Camera-type eye (tissue), 1 donor: ENCODE results near the gene ADCY10. TPM values are rescaled to one million over a fixed set of nuclear protein-coding genes. Genes with fewer than 3 reads are reported as not detected.

ENCODE experiments used
- total RNA-seq: library from RNA; depleted of rRNA; stranded (reverse); fragments of >200 nt; gene quantifications from one replicate; pipeline ENCODE4 v1.2.3, GENCODE V29; 2014

Gene ADCY10
- total RNA-seq = 0.49 TPM

DNA sequence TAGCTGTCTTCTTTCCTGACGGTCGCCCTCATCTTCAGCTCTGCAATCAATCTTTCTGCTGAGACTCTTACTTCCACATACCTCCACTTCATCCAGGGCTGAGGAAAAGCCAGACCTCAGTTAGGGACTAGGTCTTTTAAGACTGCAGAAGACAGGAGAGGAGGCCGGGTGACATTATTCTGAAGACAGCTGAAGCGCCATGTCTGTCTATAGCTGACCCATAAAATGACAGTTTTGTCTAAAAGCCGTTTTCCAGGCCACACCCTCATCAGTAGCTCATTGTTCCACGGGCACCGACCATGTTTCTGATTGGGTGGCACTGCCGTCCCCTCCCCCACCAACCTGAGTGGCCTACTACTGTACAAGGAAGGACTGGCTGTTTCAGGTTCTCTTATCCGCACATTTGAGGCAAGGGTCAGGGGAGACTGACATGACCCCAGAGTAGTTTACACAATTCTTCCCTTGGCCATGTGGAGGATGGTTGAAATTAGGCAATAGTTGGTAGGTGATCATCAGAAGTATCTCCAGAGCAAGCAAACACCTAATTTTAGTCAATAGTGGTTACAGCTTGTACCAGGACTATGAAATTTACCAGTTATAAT is at the start of gene ADCY10:
Gene ADCY10, minus strand, starts transcription at position 240 of the 602 bp plus-strand sequence. CDS start 8,994 bp downstream, outside the sequence.

DNA sequence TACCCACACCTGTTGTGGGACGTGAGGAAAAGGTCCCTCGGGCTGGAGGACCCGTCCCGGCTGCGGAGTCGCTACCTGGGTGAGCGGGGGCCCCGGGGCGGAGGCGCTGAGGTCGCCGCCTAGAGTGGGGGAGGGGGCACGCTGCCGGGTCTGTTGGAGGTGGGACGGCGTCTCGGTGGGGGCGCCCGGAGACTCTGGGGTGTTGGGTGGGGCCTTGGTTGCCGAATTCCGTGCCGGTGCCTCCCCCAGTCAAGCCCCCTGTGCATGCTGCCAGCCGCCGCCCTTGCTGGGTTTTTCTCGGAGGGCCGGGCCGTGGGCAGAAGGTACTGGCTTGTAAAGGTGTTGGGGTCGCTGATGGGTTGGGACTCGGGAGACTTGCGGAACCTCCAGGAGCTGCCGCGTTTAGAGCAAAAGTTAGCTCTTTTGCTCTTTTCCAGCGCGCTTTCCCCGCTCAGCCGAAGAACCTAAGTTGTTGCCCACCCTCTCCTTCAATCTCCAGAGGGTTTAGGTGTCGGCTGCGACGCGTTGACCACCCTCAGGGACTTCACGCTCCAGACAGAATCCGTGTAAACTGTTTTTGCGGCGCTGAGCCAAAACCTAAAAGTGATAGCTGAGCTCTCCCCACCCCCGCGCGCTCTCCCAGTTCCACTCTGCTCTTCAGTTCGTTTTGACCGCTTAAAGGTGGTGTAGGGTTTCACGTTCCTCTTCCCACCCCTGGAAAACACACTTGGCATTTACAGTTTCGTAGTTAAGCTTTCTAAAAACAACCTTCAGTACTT is 23.2 kb upstream of the ADCY10 start, which contains the start of gene MPC2:
Gene MPC2, minus strand, starts transcription at position 143 of the 779 bp plus-strand sequence. CDS start 1,231 bp downstream, outside the sequence.

DNA sequence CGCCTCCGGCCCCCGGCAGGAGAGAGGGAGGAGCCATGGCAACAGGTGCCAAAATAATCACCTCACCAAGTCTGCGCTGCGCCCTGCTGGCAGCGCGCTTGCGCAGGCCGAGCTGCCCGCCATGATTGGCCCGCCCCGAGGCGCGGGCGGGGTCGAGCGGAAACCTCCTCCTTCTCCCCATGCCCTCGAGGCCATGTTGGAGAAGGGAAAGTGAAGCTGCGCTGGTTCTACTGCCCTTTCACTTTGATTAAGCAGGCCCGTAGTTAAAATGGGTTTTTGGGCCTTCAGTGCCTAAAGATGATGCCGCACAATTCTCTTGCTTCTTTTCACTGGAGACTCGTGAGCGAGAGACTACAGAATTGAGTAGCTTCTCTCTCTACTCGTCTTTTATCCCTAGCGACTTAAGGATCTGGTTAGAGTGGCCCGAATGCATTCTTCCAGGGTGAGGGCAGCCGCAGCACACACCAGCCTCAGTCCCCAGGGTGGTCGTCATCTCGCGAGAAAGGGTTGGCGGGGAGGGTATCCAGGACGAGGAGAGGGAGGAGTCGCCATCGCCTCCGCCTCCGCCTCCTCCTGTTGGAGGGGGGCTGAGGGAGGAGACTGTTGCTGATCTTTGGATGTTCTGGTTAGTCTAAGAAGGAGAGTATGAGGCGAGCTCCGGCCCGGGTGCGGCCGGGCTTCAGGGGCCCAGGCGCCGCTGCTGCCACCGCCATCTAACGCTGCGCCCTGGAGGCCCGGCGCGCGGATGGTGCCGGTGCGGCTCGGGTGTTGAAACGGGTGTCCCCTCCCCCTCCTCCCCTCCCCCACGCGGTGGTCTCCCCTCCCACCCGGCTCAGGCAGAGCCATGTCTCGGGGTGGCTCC is 22.4 kb upstream of the ADCY10 start, which contains the start of gene DCAF6:
Gene DCAF6, plus strand, starts transcription at position 616 of the 862 bp plus-strand sequence. Its CDS starts 229 bp downstream, at position 845.

Other genes with a start within 250 kb of the ADCY10 start
- gene MPZL1, start 192.2 kb downstream of the ADCY10 start, total RNA-seq = 114 TPM
- gene DCAF6, start 22.5 kb upstream of the ADCY10 start, total RNA-seq = 73.7 TPM
- gene MPC2, start 22.9 kb upstream of the ADCY10 start, total RNA-seq = 29.9 TPM
- 27.2 TPM for gene GPR161, start 222.8 kb upstream of the ADCY10 start, total RNA-seq